ENCODE results near the gene MAP3K7CL.

DNA sequence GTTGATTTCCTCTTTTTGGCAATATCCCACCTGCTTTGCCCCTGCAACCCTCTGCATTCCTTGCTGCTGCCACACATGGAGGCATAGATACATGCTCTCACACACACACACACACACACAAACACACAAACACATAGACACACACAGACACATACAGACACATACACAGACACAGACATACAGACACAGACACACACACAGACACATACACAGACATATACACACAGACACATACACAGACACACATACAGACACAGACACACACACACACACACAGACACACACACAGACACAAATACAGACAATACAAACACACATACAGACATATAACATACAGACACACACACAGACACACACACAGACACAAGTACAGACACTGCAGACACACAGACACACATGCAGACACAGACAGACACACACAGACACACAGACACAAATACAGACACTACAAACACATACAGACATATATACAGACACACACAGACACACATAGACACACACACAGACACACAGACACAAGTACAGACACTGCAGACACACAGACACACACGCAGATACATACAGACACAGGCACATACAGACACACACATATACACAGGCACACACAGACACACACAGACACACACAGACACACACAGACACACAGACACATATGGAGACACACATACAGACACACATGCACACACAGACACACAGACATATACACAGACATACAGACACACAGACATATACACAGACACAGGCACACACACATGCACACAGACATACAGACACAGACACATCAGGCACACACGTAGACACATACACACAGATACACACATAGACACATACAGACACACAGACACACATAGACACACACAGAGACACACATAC is 83.3 kb downstream of the MAP3K7CL start:
- TF ChIP-seq ZNF274 (IDR thresholded peaks at IDR 0.05; ENCODE audit: low read depth, low read length) (no peak), YY1 (IDR thresholded peaks at IDR 0.05; ENCODE audit: insufficient read depth, insufficient read length) (no peak), SUZ12 (IDR thresholded peaks at IDR 0.05; ENCODE audit: extremely low read depth, insufficient read depth, insufficient read length) (no peak)

Measured in NT2/D1 (cell line).